Peyer's patch (tissue), 4 donors: ENCODE measurements around the gene RPS15. TPM values are rescaled to one million over a fixed set of nuclear protein-coding genes. Genes with fewer than 3 reads are reported as not detected.

Experiments used
- DNase-seq, 3 donors: peaks; one replicate each; pipeline ENCODE4 v3.0.0-alpha.2; 2017 to 2019
- H3K27ac ChIP-seq, 4 donors: fragments of 200-600 bp; sonication (generic); one replicate each; pipeline ENCODE4 v1.5.1; 2016 to 2019
- H3K27me3 ChIP-seq, 2 donors: fragments of 200-600 bp; sonication (generic); one replicate each; pipeline ENCODE4 v1.5.1; 2019
- H3K36me3 ChIP-seq, 3 donors: fragments of 200-600 bp; sonication (generic); one replicate each; pipeline ENCODE4 v1.5.1; 2016 to 2019
- H3K4me1 ChIP-seq, 4 donors: fragments of 200-600 bp; sonication (generic); one replicate each; pipeline ENCODE4 v1.5.1; 2016 to 2019
- H3K4me3 ChIP-seq, 4 donors: fragments of 200-600 bp; sonication (generic); 1 replicate in 3 of 4; 2 replicates in 1 of 4; pipeline ENCODE4 v1.5.1; 2016 to 2019; ENCODE audit warnings: mild to moderate bottlenecking in 1 of 4
- H3K9me3 ChIP-seq, 4 donors: fragments of 200-600 bp; sonication (generic); one replicate each; pipeline ENCODE4 v1.5.1; 2016 to 2019; ENCODE audit warnings: mild to moderate bottlenecking in 1 of 4
- POLR2A ChIP-seq, 2 donors: fragments of 450-650 bp; IDR thresholded peaks; one replicate each; pipeline ENCODE4 v1.5.1; 2017; ENCODE audit warnings: antibody characterized with exemption in 2 of 2, mild to moderate bottlenecking in 2 of 2, moderate library complexity in 2 of 2
- total RNA-seq, 4 donors: library from RNA; depleted of rRNA; stranded (reverse); fragments of >200 nt; gene quantifications; one replicate each; pipeline ENCODE4 v1.1.0, GENCODE V29; 2016
- TF ChIP-seq, protein P1 (sequence below), 6 experiments: fragments of 450-650 bp in 4 of 6; fragments of 200-600 bp in 2 of 6; sonication (generic) in 1 of 6; IDR thresholded peaks; one replicate each; pipeline ENCODE4 v1.5.1; 2017 to 2019; ENCODE audit warnings: antibody characterized with exemption in 6 of 6, mild to moderate bottlenecking in 3 of 6, moderate library complexity in 1 of 6

RPS15 gene
- total RNA-seq, 4 donors from 2014 or later: 1,044 to 1,915 (median 1,354) TPM

GRCh38 chr19:1410136-1410786 is 27.9 kb upstream of the RPS15 start:
- DNase-seq: no peak
- no peak for TF ChIP-seq POLR2A (IDR thresholded peaks at IDR 0.05)
- TF ChIP-seq, protein P1, sequence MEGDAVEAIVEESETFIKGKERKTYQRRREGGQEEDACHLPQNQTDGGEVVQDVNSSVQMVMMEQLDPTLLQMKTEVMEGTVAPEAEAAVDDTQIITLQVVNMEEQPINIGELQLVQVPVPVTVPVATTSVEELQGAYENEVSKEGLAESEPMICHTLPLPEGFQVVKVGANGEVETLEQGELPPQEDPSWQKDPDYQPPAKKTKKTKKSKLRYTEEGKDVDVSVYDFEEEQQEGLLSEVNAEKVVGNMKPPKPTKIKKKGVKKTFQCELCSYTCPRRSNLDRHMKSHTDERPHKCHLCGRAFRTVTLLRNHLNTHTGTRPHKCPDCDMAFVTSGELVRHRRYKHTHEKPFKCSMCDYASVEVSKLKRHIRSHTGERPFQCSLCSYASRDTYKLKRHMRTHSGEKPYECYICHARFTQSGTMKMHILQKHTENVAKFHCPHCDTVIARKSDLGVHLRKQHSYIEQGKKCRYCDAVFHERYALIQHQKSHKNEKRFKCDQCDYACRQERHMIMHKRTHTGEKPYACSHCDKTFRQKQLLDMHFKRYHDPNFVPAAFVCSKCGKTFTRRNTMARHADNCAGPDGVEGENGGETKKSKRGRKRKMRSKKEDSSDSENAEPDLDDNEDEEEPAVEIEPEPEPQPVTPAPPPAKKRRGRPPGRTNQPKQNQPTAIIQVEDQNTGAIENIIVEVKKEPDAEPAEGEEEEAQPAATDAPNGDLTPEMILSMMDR (IDR thresholded peaks at IDR 0.05): no peak
- Histone ChIP-seq H3K4me1 (peaks cover 13 to 66% (median 36%) of the 10 kb centered on the region in 4 donors), H3K36me3 (peaks cover 0 to 19% (median 0%) of the 10 kb centered on the region in 3 donors), H3K27ac (no peak overlapping the region), H3K4me3 (peak overlapping the region in 1 of 4 donors; percentile 94), H3K9me3 (no peaks in the 10 kb centered on the region), H3K27me3 (no peaks in the 10 kb centered on the region)

DNA sequence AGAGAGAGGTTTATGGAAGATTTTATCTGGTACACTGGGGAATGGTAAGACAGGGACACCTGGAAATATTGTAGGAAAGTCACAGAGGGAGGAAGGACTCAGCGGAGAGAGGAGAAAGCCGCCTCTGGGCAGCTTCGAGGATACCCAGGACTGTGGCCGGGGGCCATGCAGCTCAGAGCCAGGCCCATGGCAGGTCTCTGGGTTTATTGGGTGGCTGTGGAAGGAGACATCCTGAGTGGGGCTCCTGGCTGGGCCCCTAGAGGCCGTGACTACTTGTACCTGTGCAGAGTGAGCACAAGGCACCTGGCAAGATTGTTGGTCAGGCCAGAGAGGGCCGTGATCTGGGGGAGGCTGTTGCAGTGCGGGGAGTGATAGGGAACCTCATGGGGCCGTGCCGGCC is 27.4 kb upstream of the RPS15 start:
- no peak for DNase-seq
- Histone ChIP-seq H3K9me3 (no peaks in the 10 kb centered on the region), H3K36me3 (peaks cover 0 to 19% (median 0%) of the 10 kb centered on the region in 3 donors), H3K4me3 (no peak overlapping the region), H3K27ac (peak overlapping the region in 2 of 4 donors; percentile 25 to 57), H3K27me3 (no peaks in the 10 kb centered on the region), H3K4me1 (peaks cover 15 to 71% (median 38%) of the 10 kb centered on the region in 4 donors)
- TF ChIP-seq, protein P1 (IDR thresholded peaks at IDR 0.05): no peak
- TF ChIP-seq POLR2A (IDR thresholded peaks at IDR 0.05): no peak

DNA sequence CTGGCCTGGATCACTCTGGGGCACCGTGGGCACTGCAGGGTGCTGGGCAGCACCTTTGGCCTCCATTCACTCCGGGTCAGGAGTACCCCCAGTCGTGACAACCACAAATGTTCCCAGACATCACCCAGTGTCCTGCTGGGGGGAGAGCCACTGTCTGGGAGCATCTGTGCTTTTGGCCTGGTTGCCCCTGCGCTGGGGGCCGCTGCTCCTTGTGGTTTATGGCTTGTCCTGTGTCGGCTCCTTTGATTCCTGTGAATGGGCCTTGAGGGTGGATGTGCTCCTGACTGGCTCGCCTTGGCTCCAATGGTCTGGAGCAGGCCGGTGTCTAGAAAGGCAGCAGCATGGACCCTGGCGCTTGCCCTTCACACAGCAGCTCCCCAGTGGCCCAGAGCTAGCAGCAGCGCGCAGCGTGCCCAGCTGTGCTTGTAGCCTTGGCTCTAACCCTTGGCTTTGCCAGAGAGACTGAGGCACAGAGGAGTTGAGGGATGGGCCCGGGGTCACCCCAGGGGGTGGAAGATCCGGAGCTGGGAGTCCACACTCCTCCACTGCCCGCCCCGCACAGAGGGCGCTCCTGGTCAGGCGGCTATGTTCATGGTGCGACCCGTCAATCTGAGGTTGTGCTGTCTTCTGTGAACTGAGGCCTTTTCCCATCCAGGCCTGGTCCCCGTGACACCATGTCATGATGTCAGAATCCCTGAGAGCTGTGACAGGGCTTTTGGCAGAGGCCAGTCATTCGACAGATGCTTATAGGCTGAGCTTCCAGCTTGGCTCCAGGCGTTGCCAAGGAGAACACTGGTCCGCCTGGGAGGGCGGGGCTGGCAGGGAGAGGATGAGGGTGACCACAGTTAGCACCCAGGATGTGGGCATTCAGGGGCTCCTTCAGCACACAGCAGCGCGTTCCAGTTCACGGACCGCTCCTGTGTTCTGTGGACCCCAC is 26.7 kb upstream of the RPS15 start:
- Histone ChIP-seq H3K4me3 (no peak overlapping the region), H3K4me1 (peaks cover 18 to 73% (median 41%) of the 10 kb centered on the region in 4 donors), H3K27me3 (no peaks in the 10 kb centered on the region), H3K9me3 (no peaks in the 10 kb centered on the region), H3K36me3 (peaks cover 0 to 19% (median 0%) of the 10 kb centered on the region in 3 donors), H3K27ac (peak overlapping the region in 3 of 4 donors; percentile 18 to 57 (median 25))
- no peak for DNase-seq
- no peak for TF ChIP-seq POLR2A (IDR thresholded peaks at IDR 0.05)
- TF ChIP-seq, protein P1 (IDR thresholded peaks at IDR 0.05): no peak

GRCh38 chr19:1412323-1412923 is 25.8 kb upstream of the RPS15 start:
- Histone ChIP-seq H3K36me3 (peaks cover 0 to 23% (median 0%) of the 10 kb centered on the region in 3 donors), H3K27ac (peak overlapping the region in 1 of 4 donors; percentile 57), H3K4me1 (peaks cover 17 to 80% (median 41%) of the 10 kb centered on the region in 4 donors), H3K27me3 (no peaks in the 10 kb centered on the region), H3K9me3 (no peaks in the 10 kb centered on the region), H3K4me3 (no peak overlapping the region)
- no peak for DNase-seq
- no peak for TF ChIP-seq POLR2A (IDR thresholded peaks at IDR 0.05)
- TF ChIP-seq, protein P1 (IDR thresholded peaks at IDR 0.05): no peak

GRCh38 chr19:1412995-1413800 is 25.0 kb upstream of the RPS15 start:
- H3K27ac ChIP-seq: no peak overlapping the region
- no peaks in the 10 kb centered on the region for H3K27me3 ChIP-seq
- peaks cover 17 to 88% (median 41%) of the 10 kb centered on the region in 4 donors for H3K4me1 ChIP-seq
- H3K4me3 ChIP-seq: no peak overlapping the region
- DNase-seq: no peak
- H3K36me3 ChIP-seq: peaks cover 0 to 31% (median 0%) of the 10 kb centered on the region in 3 donors
- no peaks in the 10 kb centered on the region for H3K9me3 ChIP-seq
- TF ChIP-seq, protein P1 (IDR thresholded peaks at IDR 0.05): no peak
- TF ChIP-seq POLR2A (IDR thresholded peaks at IDR 0.05): no peak
